Heart right ventricle (tissue), 16 donors: Measurements from ENCODE around the gene RUSC1. TPM values are rescaled to one million over a fixed set of nuclear protein-coding genes. Genes with fewer than 3 reads are reported as not detected.

Source experiments
- ATAC-seq, 8 donors: fragments of 200-7000 bp; cut with Tn5 transposase; one replicate each; pipeline ENCODE4 v1.9.1; 2020; ENCODE audit warnings: mild to moderate bottlenecking in 8 of 8, moderate library complexity in 8 of 8, moderate number of reproducible peaks in 1 of 8
- DNase-seq, 2 donors: peaks; one replicate each; pipeline ENCODE4 v3.0.0-alpha.2; 2020
- H3K27ac ChIP-seq, 10 donors: fragments of 200-600 bp; sonication (generic) in 2 of 10; one replicate each; pipeline versions ENCODE4 v1.5.0 to v1.8.0; 2020 to 2022; ENCODE audit warnings: mild to moderate bottlenecking in 3 of 10
- H3K27me3 ChIP-seq, 7 donors: fragments of 200-600 bp; one replicate each; pipeline ENCODE4 v1.8.0; 2021 to 2022; ENCODE audit warnings: mild to moderate bottlenecking in 2 of 7
- H3K36me3 ChIP-seq, 9 donors: fragments of 200-600 bp; sonication (generic) in 1 of 9; one replicate each; pipeline versions ENCODE4 v1.5.0 to v1.8.0; 2020 to 2022; ENCODE audit warnings: mild to moderate bottlenecking in 2 of 9
- H3K4me1 ChIP-seq, 9 donors: fragments of 200-600 bp; sonication (generic) in 1 of 9; one replicate each; pipeline versions ENCODE4 v1.5.0 to v1.8.0; 2020 to 2022; ENCODE audit warnings: mild to moderate bottlenecking in 4 of 9
- H3K4me3 ChIP-seq, 10 donors: fragments of 200-600 bp; sonication (generic) in 2 of 10; one replicate each; pipeline versions ENCODE4 v1.5.0 to v1.8.0; 2020 to 2022; ENCODE audit warnings: mild to moderate bottlenecking in 7 of 10, moderate library complexity in 2 of 10
- H3K9me3 ChIP-seq, 11 donors: fragments of 200-600 bp in 10 of 11; sonication (generic) in 2 of 11; one replicate each; pipeline versions ENCODE4 v1.5.0 to v1.8.0; 2013 to 2022; ENCODE audit warnings: mild to moderate bottlenecking in 2 of 11, control low read depth in 1 of 11, moderate library complexity in 1 of 11
- WGBS, 2 donors: extraction: QIAGEN DNeasy Blood & Tissue Kit; methylation state at CpG; one replicate each; pipeline ENCODE4 v1.1.7; 2013; ENCODE audit warnings: inconsistent platforms in 1 of 2; 5-methylcytosine and 5-hydroxymethylcytosine counted together
- intact Hi-C, 10 donors: fragments of 100-400 bp; cut with DNase I; formaldehyde crosslinking; loops; one replicate each; pipeline versions ENCODE4 v1.11.1 to v1.14.2; 2022
- polyA plus RNA-seq, 2 donors: library from polyadenylated mRNA; stranded (reverse); fragments of 200-250 nt; gene quantifications; one replicate each; pipeline ENCODE4 v1.2.3, GENCODE V29; 2013
- total RNA-seq, 10 donors: library from RNA; stranded (reverse); fragmentation: NEBNext Ultra II Directional in 3 of 10; extraction: Animal tissue kit (Norgen Biotek cat#: 25700) in 3 of 10; gene quantifications; one replicate each; pipeline versions ENCODE4 v1.2.1 to v1.2.4, GENCODE V29; 2021 to 2023
- TF ChIP-seq, protein P1 (sequence below), 9 donors: fragments of 200-600 bp; sonication (generic) in 2 of 9; IDR thresholded peaks; one replicate each; pipeline versions ENCODE4 v1.5.0 to v1.8.0; 2021 to 2022; ENCODE audit warnings: antibody characterized with exemption in 9 of 9, mild to moderate bottlenecking in 5 of 9, moderate library complexity in 1 of 9
- donor health status: Arrhythmogenic right ventricular cardiomyopathy.
- donor health status: ischemic (EF 13 %, LVEDD 7.1; RV severe dilation, severe dysfunction).
- donor health status: healthy with polysubstance abuse.
- donor health status: DM: no; HTN: yes; CAD: no.
- donor health status: DM: no; HTN: no; CAD: no.
- donor health status: ischemic (EF 25% LVEDD 6.9; RV normal size, moderate dysfunction).
- donor health status: ischemic (EF 25% LVEDD 5.7; RV mildly dilated, moderate dysfunction).
- donor health status: healthy.
- donor health status: DM: yes; HTN: yes; CAD: no.
- donor health status: Ischemic cardiomyopathy.
- donor health status: ischemic (EF 35%, LVEDD 5.7; RV mildly dilated, moderate dysfunction).
- donor health status: nonischemic (EF 11% LVEDD 7.7; RV severe dilation, severe dysfunction).
- donor health status: DM: yes; HTN: yes; CAD: no.
- donor health status: PGD.
- donor health status: ischemic (EF 29% LVEDD 5.4; RV normal size, mild dysfunction).
- donor health status: nonischemic (EF 23%, LVEDD 6.1; RV moderate dilation, normal function).

Gene RUSC1
- total and polyA plus RNA-seq, 12 donors, result 11.4 to 26.4 (median 16.2) TPM

DNA sequence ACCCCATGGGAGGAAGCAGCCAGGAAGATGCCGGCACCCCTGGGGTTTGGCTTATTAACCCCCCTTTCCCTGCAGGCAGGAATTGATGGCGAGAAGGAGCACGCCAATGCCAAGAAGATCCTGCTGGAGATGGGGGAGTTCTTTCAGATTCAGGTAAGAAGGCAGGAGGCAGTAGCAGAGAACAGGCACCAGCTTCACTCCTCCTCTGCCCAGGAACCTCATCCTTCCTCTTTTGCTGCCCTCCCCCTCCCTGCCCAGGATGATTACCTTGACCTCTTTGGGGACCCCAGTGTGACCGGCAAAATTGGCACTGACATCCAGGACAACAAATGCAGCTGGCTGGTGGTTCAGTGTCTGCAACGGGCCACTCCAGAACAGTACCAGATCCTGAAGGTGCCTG lies 1.2 kb upstream of the RUSC1 start:
- Histone ChIP-seq H3K27ac (peak overlapping the region in 1 of 10 donors; percentile 98), H3K36me3 (peaks cover 0 to 52% (median 6%) of the 10 kb centered on the region in 9 donors), H3K4me1 (peaks cover 7 to 37% (median 31%) of the 10 kb centered on the region in 9 donors), H3K4me3 (no peak overlapping the region), H3K9me3 (no peaks in the 10 kb centered on the region), H3K27me3 (no peaks in the 10 kb centered on the region)
- DNase-seq (no peak), ATAC-seq (no peak)
- 77% methylated on average over 5 of the region's 5 CpGs for WGBS, 2 donors
- TF ChIP-seq, protein P1, sequence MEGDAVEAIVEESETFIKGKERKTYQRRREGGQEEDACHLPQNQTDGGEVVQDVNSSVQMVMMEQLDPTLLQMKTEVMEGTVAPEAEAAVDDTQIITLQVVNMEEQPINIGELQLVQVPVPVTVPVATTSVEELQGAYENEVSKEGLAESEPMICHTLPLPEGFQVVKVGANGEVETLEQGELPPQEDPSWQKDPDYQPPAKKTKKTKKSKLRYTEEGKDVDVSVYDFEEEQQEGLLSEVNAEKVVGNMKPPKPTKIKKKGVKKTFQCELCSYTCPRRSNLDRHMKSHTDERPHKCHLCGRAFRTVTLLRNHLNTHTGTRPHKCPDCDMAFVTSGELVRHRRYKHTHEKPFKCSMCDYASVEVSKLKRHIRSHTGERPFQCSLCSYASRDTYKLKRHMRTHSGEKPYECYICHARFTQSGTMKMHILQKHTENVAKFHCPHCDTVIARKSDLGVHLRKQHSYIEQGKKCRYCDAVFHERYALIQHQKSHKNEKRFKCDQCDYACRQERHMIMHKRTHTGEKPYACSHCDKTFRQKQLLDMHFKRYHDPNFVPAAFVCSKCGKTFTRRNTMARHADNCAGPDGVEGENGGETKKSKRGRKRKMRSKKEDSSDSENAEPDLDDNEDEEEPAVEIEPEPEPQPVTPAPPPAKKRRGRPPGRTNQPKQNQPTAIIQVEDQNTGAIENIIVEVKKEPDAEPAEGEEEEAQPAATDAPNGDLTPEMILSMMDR (IDR thresholded peaks at IDR 0.05), result no peak
- intact Hi-C loops, result no loop called here

DNA sequence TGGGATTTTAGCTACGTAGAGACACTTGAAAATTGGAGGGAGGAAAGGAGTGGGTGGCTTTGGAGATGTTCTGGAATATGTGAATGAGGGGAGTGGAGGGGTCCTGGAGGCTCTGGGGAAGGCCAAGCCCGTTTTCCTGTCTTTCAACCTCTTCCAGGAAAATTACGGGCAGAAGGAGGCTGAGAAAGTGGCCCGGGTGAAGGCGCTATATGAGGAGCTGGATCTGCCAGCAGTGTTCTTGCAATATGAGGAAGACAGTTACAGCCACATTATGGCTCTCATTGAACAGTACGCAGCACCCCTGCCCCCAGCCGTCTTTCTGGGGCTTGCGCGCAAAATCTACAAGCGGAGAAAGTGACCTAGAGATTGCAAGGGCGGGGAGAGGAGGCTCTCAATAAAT lies 442 bp upstream of the RUSC1 start:
- peak overlapping the region in 9 of 10 donors; percentile 69 to 98 (median 97) for H3K27ac ChIP-seq
- no peak for DNase-seq
- peak overlapping the region; percentile 54 to 87 (median 78) for H3K4me3 ChIP-seq
- no peaks in the 10 kb centered on the region for H3K9me3 ChIP-seq
- intact Hi-C loops, result loop anchor here (2.0 to 5.0 kb wide), 5 partner anchors 43 to 272 kb away; partner anchors contain the start of genes HCN3 (in 5 of the 10), MTX1 (in 2 of the 10) and THBS3 (in 2 of the 10)
- H3K27me3 ChIP-seq, result no peaks in the 10 kb centered on the region
- ATAC-seq, result no peak
- peaks cover 7 to 42% (median 35%) of the 10 kb centered on the region in 9 donors for H3K4me1 ChIP-seq
- TF ChIP-seq, protein P1 (IDR thresholded peaks at IDR 0.05), result no peak
- peaks cover 0 to 45% (median under 1%) of the 10 kb centered on the region in 9 donors for H3K36me3 ChIP-seq
- 34 to 38% methylated on average over 11 of the region's 11 CpGs for WGBS, 2 donors

DNA sequence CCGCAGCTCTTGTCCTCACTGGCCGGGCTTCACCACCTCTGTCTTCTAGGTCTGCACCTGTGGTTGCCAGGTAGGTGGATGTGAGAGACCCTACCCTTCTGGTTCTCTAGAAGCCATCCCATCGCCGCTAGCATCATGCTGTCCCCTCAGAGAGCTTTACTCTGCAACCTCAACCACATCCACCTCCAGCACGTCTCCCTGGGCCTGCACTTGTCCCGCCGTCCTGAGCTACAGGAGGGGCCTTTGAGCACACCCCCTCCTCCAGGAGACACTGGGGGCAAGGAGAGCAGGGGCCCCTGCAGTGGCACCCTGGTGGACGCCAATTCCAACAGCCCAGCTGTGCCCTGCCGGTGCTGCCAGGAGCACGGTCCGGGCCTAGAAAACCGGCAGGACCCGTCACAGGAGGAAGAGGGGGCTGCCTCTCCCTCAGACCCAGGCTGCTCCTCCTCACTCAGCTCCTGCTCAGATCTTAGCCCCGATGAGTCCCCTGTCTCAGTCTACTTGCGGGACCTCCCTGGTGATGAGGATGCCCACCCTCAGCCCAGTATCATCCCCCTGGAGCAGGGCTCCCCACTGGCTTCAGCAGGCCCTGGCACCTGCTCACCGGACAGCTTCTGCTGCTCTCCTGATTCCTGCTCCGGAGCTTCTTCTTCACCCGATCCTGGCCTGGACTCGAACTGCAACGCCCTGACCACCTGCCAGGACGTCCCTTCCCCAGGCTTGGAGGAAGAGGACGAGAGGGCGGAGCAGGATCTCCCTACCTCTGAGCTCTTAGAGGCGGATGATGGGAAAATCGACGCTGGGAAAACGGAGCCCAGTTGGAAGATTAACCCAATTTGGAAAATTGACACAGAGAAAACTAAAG lies 1.2 kb downstream of the RUSC1 start:
- Histone ChIP-seq H3K27me3 (no peaks in the 10 kb centered on the region), H3K9me3 (no peaks in the 10 kb centered on the region), H3K4me3 (peak overlapping the region; percentile 67 to 95 (median 84)), H3K27ac (peak overlapping the region; percentile 49 to 98 (median 97)), H3K4me1 (peaks cover 7 to 54% (median 40%) of the 10 kb centered on the region in 9 donors), H3K36me3 (peaks cover 0 to 45% (median 9%) of the 10 kb centered on the region in 9 donors)
- 43 to 48% methylated on average over 25 to 27 of the region's 27 CpGs for WGBS, 2 donors
- TF ChIP-seq, protein P1 (IDR thresholded peaks at IDR 0.05), result no peak
- ATAC-seq, result no peak
- intact Hi-C loops, result loop anchor here (2.0 to 5.0 kb wide), 7 partner anchors 45 to 270 kb away; partner anchors contain the start of genes HCN3 (in 6 of the 10), MTX1 (in 2 of the 10), THBS3 (in 2 of the 10) and ENTREP3 (in 1 of the 10)
- DNase-seq, result peak in 1 of 2 donors; percentile 22

DNA sequence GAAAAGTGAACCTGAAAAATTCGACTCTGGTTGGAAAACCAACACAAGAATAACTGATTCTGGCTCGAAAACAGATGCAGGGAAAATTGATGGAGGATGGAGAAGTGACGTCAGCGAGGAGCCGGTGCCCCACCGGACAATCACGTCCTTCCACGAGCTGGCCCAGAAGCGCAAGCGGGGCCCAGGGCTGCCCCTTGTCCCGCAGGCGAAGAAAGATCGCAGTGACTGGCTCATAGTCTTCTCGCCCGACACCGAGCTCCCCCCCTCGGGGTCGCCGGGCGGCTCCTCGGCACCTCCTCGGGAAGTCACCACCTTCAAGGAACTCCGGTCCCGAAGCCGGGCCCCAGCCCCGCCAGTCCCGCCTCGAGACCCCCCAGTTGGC lies 1.9 kb downstream of the RUSC1 start:
- H3K9me3 ChIP-seq, result no peaks in the 10 kb centered on the region
- no peaks in the 10 kb centered on the region for H3K27me3 ChIP-seq
- H3K36me3 ChIP-seq, result peaks cover 0 to 45% (median 16%) of the 10 kb centered on the region in 9 donors
- H3K4me1 ChIP-seq, result peaks cover 7 to 54% (median 40%) of the 10 kb centered on the region in 9 donors
- DNase-seq (peak in 1 of 2 donors; percentile 41), ATAC-seq (no peak)
- peak overlapping the region; percentile 91 to 98 (median 97) for H3K27ac ChIP-seq
- peak overlapping the region; percentile 67 to 95 (median 84) for H3K4me3 ChIP-seq
- intact Hi-C loops, result loop anchor here (2.0 to 5.0 kb wide), 7 partner anchors 45 to 270 kb away; partner anchors contain the start of genes HCN3 (in 5 of the 10), MTX1 (in 2 of the 10), THBS3 (in 2 of the 10) and ENTREP3 (in 1 of the 10)
- TF ChIP-seq, protein P1 (IDR thresholded peaks at IDR 0.05), result no peak
- WGBS, 2 donors, result 1% methylated on average over 28 of the region's 28 CpGs
